ENCODE data around the gene TIMM13. TPM values are rescaled to one million over a fixed set of nuclear protein-coding genes. Genes with fewer than 3 reads are reported as not detected.

Gene TIMM13
- total and polyA plus RNA-seq, 9 of the 15 experiments (the other 6 are each of a cell fraction or from before 2014, with no cell fraction given): 17.6 to 215 (median 71.8) TPM

DNA sequence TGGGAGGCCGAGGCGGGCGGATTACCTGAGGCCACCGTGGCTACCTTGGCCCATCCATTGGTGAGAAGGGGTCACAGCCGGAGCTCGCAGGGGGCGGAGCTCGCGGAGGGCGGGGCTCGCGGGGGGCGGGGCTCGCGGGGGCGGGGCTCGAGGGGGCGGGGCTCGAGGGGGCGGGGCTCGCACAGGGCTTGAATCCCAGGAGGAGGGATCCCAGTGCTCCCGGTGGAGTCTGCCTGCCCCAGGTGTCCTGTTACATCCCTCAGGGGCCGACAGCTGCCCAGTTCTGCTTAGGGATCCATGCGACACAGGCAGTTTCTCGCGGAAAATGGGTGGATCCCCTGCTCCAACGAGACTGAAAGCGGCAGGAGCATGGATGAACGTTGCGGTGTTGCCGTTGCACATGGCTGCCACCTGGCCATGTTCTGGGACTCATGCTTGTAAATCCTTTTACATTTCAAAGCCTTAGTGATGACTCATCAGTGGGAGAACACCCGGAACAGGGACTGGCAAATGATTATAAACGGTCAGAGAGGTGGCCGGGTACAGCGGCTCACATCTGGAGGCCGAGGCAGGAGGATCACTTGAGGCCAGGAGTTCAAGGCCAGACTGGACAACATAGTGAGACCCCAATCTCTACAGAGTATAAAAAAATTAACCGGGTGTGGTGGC lies 42.2 kb downstream of the TIMM13 start (continued):
- TF ChIP-seq, protein P1, sequence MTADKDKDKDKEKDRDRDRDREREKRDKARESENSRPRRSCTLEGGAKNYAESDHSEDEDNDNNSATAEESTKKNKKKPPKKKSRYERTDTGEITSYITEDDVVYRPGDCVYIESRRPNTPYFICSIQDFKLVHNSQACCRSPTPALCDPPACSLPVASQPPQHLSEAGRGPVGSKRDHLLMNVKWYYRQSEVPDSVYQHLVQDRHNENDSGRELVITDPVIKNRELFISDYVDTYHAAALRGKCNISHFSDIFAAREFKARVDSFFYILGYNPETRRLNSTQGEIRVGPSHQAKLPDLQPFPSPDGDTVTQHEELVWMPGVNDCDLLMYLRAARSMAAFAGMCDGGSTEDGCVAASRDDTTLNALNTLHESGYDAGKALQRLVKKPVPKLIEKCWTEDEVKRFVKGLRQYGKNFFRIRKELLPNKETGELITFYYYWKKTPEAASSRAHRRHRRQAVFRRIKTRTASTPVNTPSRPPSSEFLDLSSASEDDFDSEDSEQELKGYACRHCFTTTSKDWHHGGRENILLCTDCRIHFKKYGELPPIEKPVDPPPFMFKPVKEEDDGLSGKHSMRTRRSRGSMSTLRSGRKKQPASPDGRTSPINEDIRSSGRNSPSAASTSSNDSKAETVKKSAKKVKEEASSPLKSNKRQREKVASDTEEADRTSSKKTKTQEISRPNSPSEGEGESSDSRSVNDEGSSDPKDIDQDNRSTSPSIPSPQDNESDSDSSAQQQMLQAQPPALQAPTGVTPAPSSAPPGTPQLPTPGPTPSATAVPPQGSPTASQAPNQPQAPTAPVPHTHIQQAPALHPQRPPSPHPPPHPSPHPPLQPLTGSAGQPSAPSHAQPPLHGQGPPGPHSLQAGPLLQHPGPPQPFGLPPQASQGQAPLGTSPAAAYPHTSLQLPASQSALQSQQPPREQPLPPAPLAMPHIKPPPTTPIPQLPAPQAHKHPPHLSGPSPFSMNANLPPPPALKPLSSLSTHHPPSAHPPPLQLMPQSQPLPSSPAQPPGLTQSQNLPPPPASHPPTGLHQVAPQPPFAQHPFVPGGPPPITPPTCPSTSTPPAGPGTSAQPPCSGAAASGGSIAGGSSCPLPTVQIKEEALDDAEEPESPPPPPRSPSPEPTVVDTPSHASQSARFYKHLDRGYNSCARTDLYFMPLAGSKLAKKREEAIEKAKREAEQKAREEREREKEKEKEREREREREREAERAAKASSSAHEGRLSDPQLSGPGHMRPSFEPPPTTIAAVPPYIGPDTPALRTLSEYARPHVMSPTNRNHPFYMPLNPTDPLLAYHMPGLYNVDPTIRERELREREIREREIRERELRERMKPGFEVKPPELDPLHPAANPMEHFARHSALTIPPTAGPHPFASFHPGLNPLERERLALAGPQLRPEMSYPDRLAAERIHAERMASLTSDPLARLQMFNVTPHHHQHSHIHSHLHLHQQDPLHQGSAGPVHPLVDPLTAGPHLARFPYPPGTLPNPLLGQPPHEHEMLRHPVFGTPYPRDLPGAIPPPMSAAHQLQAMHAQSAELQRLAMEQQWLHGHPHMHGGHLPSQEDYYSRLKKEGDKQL (CRISPR knock-in tag; IDR thresholded peaks at IDR 0.05; ENCODE audit: borderline replicate concordance): no peak
- TF ChIP-seq EHMT2 (IDR thresholded peaks at IDR 0.05) (peak; percentile 34; the same call in 1 of the 2 replicates), LCOR (CRISPR knock-in tag; IDR thresholded peaks at IDR 0.05) (0 out of 2 replicates have a peak, but pooled peaks have one; percentile 49), BDP1 (IDR thresholded peaks at IDR 0.05; ENCODE audit: insufficient read depth, insufficient read length) (no peak), GABPB1 (CRISPR knock-in tag; IDR thresholded peaks at IDR 0.05) (peak; percentile 64), SOX6 (IDR thresholded peaks at IDR 0.05) (peak; percentile 47; the same call in 1 of the 2 replicates), TEAD4 (IDR thresholded peaks at IDR 0.05; ENCODE audit: low read length) (no peak), TEAD4 (CRISPR knock-in tag; IDR thresholded peaks at IDR 0.05; ENCODE audit: borderline replicate concordance) (no peak), ZNF699 (CRISPR knock-in tag; IDR thresholded peaks at IDR 0.05; ENCODE audit: insufficient replicate concordance) (no peak), RFX7 (CRISPR knock-in tag; IDR thresholded peaks at IDR 0.05) (no peak), HOXB6 (CRISPR knock-in tag; IDR thresholded peaks at IDR 0.05; ENCODE audit: borderline replicate concordance) (no peak), FOXM1 (IDR thresholded peaks at IDR 0.05; ENCODE audit: low read depth) (peak; percentile 53), FOXM1 (CRISPR knock-in tag; IDR thresholded peaks at IDR 0.05; ENCODE audit: low read depth) (no peak), RHOXF2B (CRISPR knock-in tag; conservative IDR thresholded peaks at IDR 0.05) (no peak), YY1 (IDR thresholded peaks at IDR 0.05; ENCODE audit: borderline replicate concordance in 1 of 3, control insufficient read depth in 1 of 3, extremely low read depth in 1 of 3, insufficient read depth in 3 of 3, insufficient read length in 1 of 3, insufficient replicate concordance in 2 of 3, low read depth in 1 of 3, low read length in 2 of 3) (peak in 2 of 3 experiments; percentile 48 to 77), ELF4 (CRISPR knock-in tag; IDR thresholded peaks at IDR 0.05) (no peak), ZNF780A (CRISPR knock-in tag; IDR thresholded peaks at IDR 0.05) (no peak), SAFB (IDR thresholded peaks at IDR 0.05; ENCODE audit: borderline replicate concordance, low read depth, low read length) (no peak), BRCA1 (IDR thresholded peaks at IDR 0.05) (no peak), BRCA1 (CRISPR knock-in tag; IDR thresholded peaks at IDR 0.05) (no peak), SMAD4 (CRISPR knock-in tag; conservative IDR thresholded peaks at IDR 0.05) (peak; percentile 41; the same call in 1 of the 2 replicates), ZNF766 (CRISPR knock-in tag; conservative IDR thresholded peaks at IDR 0.05) (no peak; the same call in 1 of the 2 replicates), PHF20 (IDR thresholded peaks at IDR 0.05; ENCODE audit: partially characterized antibody) (peak; percentile 57)
- TF ChIP-seq, protein P2, sequence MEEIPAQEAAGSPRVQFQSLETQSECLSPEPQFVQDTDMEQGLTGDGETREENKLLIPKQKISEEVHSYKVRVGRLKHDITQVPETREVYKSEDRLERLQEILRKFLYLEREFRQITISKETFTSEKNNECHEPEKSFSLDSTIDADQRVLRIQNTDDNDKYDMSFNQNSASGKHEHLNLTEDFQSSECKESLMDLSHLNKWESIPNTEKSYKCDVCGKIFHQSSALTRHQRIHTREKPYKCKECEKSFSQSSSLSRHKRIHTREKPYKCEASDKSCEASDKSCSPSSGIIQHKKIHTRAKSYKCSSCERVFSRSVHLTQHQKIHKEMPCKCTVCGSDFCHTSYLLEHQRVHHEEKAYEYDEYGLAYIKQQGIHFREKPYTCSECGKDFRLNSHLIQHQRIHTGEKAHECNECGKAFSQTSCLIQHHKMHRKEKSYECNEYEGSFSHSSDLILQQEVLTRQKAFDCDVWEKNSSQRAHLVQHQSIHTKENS (CRISPR knock-in tag; IDR thresholded peaks at IDR 0.05): no peak

Measured in K562 (cell line).